Stomach (tissue), 19 donors: ENCODE data around the gene KCNV2. TPM values are rescaled to one million over a fixed set of nuclear protein-coding genes. Genes with fewer than 3 reads are reported as not detected.

Experiments
- DNase-seq, 2 donors: peaks; one replicate each; pipeline versions ENCODE4 v3.0.0 to v3.0.0-alpha.2; 2013 to 2019
- H3K27ac ChIP-seq, 5 donors: fragments of 200-600 bp in 4 of 5; sonication (generic) in 4 of 5; one replicate each; pipeline ENCODE4 v1.5.1; 2013 to 2019; ENCODE audit warnings: mild to moderate bottlenecking in 1 of 5, moderate library complexity in 1 of 5
- H3K27me3 ChIP-seq, 3 donors: fragments of 200-600 bp; sonication (generic); one replicate each; pipeline ENCODE4 v1.5.1; 2017 to 2019; ENCODE audit warnings: mixed run types in 1 of 3
- H3K36me3 ChIP-seq, 4 donors: fragments of 200-600 bp; sonication (generic); 1 replicate in 3 of 4; 2 replicates in 1 of 4; pipeline ENCODE4 v1.5.1; 2016 to 2019
- H3K4me1 ChIP-seq, 4 donors: fragments of 200-600 bp; sonication (generic); one replicate each; pipeline ENCODE4 v1.5.1; 2016 to 2019
- H3K4me3 ChIP-seq, 4 donors: fragments of 200-600 bp; sonication (generic) in 3 of 4; one replicate each; pipeline ENCODE4 v1.5.1; 2016 to 2019; ENCODE audit warnings: mild to moderate bottlenecking in 1 of 4
- H3K9me3 ChIP-seq, 4 donors: fragments of 200-600 bp; sonication (generic); one replicate each; pipeline ENCODE4 v1.5.1; 2016 to 2019
- CTCF ChIP-seq, 7 experiments: fragments of 450-650 bp in 4 of 7; fragments of 200-600 bp in 3 of 7; sonication (generic) in 3 of 7; IDR thresholded peaks; one replicate each; pipeline ENCODE4 v1.5.1; 2016 to 2019; ENCODE audit warnings: antibody characterized with exemption in 7 of 7, control low read depth in 2 of 7, mild to moderate bottlenecking in 1 of 7
- EP300 ChIP-seq: sonication (generic); formaldehyde crosslinking; IDR thresholded peaks from one replicate; pipeline ENCODE4 v1.6.1; 2017; ENCODE audit warnings: antibody characterized with exemption
- POLR2A ChIP-seq, 4 donors: fragments of 450-650 bp; IDR thresholded peaks; one replicate each; pipeline ENCODE4 v1.6.1; 2016; ENCODE audit warnings: antibody characterized with exemption in 4 of 4, control low read depth in 2 of 4, mild to moderate bottlenecking in 1 of 4, moderate library complexity in 1 of 4
- POLR2AphosphoS5 ChIP-seq, 3 donors: sonication (generic); formaldehyde crosslinking; IDR thresholded peaks; one replicate each; pipeline ENCODE4 v1.6.1; 2016; ENCODE audit warnings: antibody characterized with exemption in 3 of 3
- WGBS, 5 donors: extraction: QIAGEN DNeasy Blood & Tissue Kit in 3 of 5; methylation state at CpG; one replicate each; pipeline versions ENCODE4 v1.1.5 to v1.1.7; 2013 to 2018; 5-methylcytosine and 5-hydroxymethylcytosine counted together
- intact Hi-C: fragments of 100-400 bp; cut with DNase I; formaldehyde crosslinking; loops from one replicate; pipeline ENCODE4 v1.15.1; 2023; ENCODE audit warnings: low total_unique reads
- long read RNA-seq, 10 donors: transcript quantifications; one replicate each; lab custom pipeline, GENCODE V29; 2026
- polyA plus RNA-seq, 3 donors: library from polyadenylated mRNA; stranded (reverse); fragments of 200-250 nt; gene quantifications; one replicate each; pipeline ENCODE4 v1.2.3, GENCODE V29; 2013
- total RNA-seq, 5 donors: library from RNA; depleted of rRNA; stranded (reverse); fragments of >200 nt; gene quantifications; one replicate each; pipeline versions ENCODE4 v1.1.0 to v1.2.3, GENCODE V29; 2014 to 2016
- donor health status: healthy with polysubstance abuse.
- donor health status: Bipolar disorder and iron deficiency.
- donor health status: healthy.

Gene KCNV2
- total RNA-seq = not detected
- polyA plus RNA-seq = not detected
- long read RNA-seq, donor 1 = 0 reads
- long read RNA-seq, donor 2 = 0 reads
- long read RNA-seq, donor 3 = 0 reads
- long read RNA-seq, donor 4 = 0 reads
- long read RNA-seq, donor 5 = 0 reads
- long read RNA-seq, donor 6 = 0 reads
- long read RNA-seq, donor 7 = 0 reads
- long read RNA-seq, donor 8 = 0 reads
- long read RNA-seq, donor 9 = 0 reads
- long read RNA-seq, donor 10 = 0 reads

- Histone ChIP-seq H3K4me3 (no peak within 1 kb of the TSS), H3K4me1 (no peaks in the 10 kb centered on the region), H3K36me3 (no peaks in the 10 kb centered on the region), H3K9me3 (no peaks in the 10 kb centered on the region), H3K27me3 (no peaks in the 10 kb centered on the region), H3K27ac (no peak within 1 kb of the TSS)
- no peak for TF ChIP-seq CTCF (IDR thresholded peaks at IDR 0.05)
- TF ChIP-seq POLR2AphosphoS5 (IDR thresholded peaks at IDR 0.05) = no peak
- no peak for TF ChIP-seq EP300
- TF ChIP-seq POLR2A (IDR thresholded peaks at IDR 0.05) = no peak
- DNase-seq = no peak
- intact Hi-C loops = no loop called here
- WGBS, 5 donors = 92 to 100% (median 93%) methylated on average over 2 to 7 of the region's 7 CpGs
Measured at GRCh38 chr9:2717385-2717784, at the start of gene KCNV2. TSS of gene KCNV2 (plus strand) at chr9:2717510. CDS start at chr9:2717740, 230 bp downstream.

GRCh38 chr9:2673161-2673560 is 44.1 kb upstream of the KCNV2 start:
- no peak for TF ChIP-seq POLR2A (IDR thresholded peaks at IDR 0.05)
- TF ChIP-seq CTCF (IDR thresholded peaks at IDR 0.05) = no peak
- TF ChIP-seq POLR2AphosphoS5 (IDR thresholded peaks at IDR 0.05) = no peak
- no peak for TF ChIP-seq EP300
- Histone ChIP-seq H3K4me3 (no peak overlapping the region), H3K4me1 (peaks cover 0 to 9% (median 6%) of the 10 kb centered on the region in 4 donors), H3K27ac (no peak overlapping the region), H3K36me3 (no peaks in the 10 kb centered on the region), H3K27me3 (no peaks in the 10 kb centered on the region), H3K9me3 (no peaks in the 10 kb centered on the region)
- intact Hi-C loops = no loop called here
- 92 to 100% (median 96%) methylated on average over 1 to 3 of the region's 3 CpGs for WGBS, 5 donors
- DNase-seq = no peak

GRCh38 chr9:2674141-2674824 is 43.0 kb upstream of the KCNV2 start:
- DNase-seq = no peak
- 58 to 75% (median 61%) methylated on average over 9 of the region's 9 CpGs for whole genome bisulfite sequencing, 5 donors
- intact Hi-C loops = no loop called here
- Histone ChIP-seq H3K4me1 (peaks cover 0 to 15% (median 10%) of the 10 kb centered on the region in 4 donors), H3K27me3 (no peaks in the 10 kb centered on the region), H3K27ac (no peak overlapping the region), H3K36me3 (no peaks in the 10 kb centered on the region), H3K4me3 (no peak overlapping the region), H3K9me3 (no peaks in the 10 kb centered on the region)
- TF ChIP-seq CTCF (IDR thresholded peaks at IDR 0.05) = no peak
- TF ChIP-seq EP300 = no peak
- no peak for TF ChIP-seq POLR2AphosphoS5 (IDR thresholded peaks at IDR 0.05)
- TF ChIP-seq POLR2A (IDR thresholded peaks at IDR 0.05) = no peak

- TF ChIP-seq POLR2A (IDR thresholded peaks at IDR 0.05) (no peak), POLR2AphosphoS5 (IDR thresholded peaks at IDR 0.05) (no peak), EP300 (no peak), CTCF (IDR thresholded peaks at IDR 0.05) (no peak)
- WGBS, 5 donors = 38 to 52% (median 45%) methylated on average over 1 of the region's 1 CpG
- intact Hi-C loops = no loop called here
Measured at GRCh38 chr9:2675834-2676233, 41.5 kb upstream of the KCNV2 start.

More at GRCh38 chr9:2675834-2676233, 41.5 kb upstream of the KCNV2 start:
- DNase-seq = no peak
- H3K4me3 ChIP-seq = no peak overlapping the region
- H3K9me3 ChIP-seq = no peaks in the 10 kb centered on the region
- peaks cover 0 to 15% (median 10%) of the 10 kb centered on the region in 4 donors for H3K4me1 ChIP-seq
- H3K36me3 ChIP-seq = no peaks in the 10 kb centered on the region
- no peak overlapping the region for H3K27ac ChIP-seq
- no peaks in the 10 kb centered on the region for H3K27me3 ChIP-seq
